NT2/D1 (cell line): ENCODE results near the gene FBXW7.

Source experiments
- SUZ12 ChIP-seq: IDR thresholded peaks from 2 replicates; pipeline ENCODE4 v1.6.1; 2011; ENCODE audit not compliant: insufficient read length, insufficient read depth; ENCODE audit errors: extremely low read depth
- YY1 ChIP-seq: IDR thresholded peaks from 2 replicates; pipeline ENCODE4 v1.6.1; 2011; ENCODE audit not compliant: insufficient read length, insufficient read depth
- ZNF274 ChIP-seq: IDR thresholded peaks from 2 replicates; pipeline ENCODE4 v1.6.1; 2011; ENCODE audit warnings: mild to moderate bottlenecking, low read depth, low read length

DNA sequence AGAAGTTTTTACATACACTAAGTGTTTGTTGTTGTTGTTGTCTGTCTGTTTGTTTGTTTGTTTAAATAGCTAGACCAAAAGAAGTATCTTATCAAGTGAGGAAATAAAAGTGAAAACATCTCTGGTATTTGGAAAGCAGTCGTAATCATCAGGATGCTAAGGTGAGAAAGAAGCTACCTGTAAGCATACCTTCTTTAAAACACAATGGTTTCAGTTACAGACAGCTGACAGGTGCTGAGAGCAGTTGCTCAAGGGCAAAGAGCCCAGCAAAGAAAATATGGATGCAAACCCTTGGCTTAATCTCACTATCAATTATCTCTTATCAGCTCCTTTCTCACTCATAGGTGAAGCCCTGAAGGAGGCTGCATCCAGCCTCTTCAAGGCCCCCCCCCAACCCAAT lies 42.8 kb upstream of the FBXW7 start:
- TF ChIP-seq ZNF274, result no peak
- TF ChIP-seq YY1, result no peak
- TF ChIP-seq SUZ12, result no peak
